ENCODE results near the gene C16orf54.
"Not testable (repeated sequence)": the region's sequence is repeated elsewhere in the genome, so short reads cannot be mapped to it uniquely, and the experiment has no call there.

Gene C16orf54

DNA sequence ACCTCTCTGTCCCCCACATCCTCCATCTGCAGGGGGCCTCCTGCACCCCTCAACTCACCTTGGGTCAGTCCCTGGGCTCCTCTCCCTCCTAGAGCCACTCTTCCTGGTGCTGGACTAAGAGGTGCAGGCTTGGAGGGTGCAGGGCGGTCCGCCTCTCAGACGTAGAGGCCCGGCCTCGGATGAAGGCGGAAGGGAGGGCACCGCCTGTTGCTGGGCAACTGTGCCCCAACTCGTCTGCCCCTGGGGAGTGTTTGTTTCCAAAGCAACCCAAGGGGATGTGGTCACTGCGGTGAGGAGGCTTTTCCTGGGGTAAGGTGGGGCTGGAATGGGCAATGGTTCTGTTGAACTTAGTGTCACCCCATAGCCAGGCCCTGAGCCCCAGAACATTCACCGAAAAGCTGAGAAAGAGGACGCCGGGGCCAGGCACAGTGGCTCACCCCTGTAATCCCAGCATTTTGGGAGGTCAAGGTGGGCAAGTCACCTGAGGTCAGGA lies at the start of gene C16orf54:
TSS of gene C16orf54 (minus strand) at position 138 of the 493 bp plus-strand sequence. CDS start 1,039 bp downstream, outside the sequence.
- no peak for DNase-seq (ENCODE audit: low spot score)

DNA sequence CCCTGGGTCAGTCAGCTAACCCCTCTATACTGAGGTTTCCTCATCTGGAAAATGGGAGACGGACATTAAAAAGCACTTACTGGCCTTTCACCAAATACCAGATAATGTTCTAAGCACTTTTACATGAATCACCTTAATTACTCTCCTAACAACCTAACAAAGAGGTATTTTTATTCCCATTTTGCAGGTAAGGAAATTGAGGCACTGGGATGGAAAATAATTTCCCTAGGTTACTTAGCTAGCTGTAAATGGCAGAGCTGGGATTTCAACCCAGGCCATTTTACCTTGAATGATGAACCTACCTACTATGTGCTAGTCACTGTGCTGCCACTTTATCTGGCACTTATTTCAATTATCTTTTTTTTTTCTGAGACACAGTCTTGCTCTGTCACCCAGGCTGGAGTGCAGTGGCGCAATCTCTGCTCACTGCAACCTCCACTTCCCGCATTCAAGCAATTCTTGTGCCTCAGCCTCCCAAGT lies 48.5 kb upstream of the C16orf54 start:
- DNase-seq (ENCODE audit: low spot score) = no peak

DNA sequence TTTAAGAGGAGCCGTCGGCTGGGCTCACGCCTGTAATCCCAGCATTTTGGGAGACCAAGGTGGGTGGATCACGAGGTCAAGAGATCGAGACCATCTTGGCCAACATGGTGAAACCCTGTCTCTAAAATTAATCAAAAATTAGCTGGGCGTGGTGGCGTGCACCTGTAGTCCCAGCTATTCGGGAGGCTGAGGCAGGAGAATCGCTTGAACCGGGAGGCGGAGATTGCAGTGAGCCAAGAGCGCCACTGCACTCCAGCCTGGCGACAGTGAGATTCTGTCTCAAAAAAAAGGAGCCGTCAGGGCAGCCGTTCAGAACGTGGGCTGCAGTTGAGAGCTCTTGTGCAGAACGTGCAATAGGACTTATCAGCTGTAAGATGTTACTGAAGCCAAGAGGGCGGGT lies 47.4 kb upstream of the C16orf54 start:
- not testable (repeated sequence) for DNase-seq (ENCODE audit: low spot score)

DNA sequence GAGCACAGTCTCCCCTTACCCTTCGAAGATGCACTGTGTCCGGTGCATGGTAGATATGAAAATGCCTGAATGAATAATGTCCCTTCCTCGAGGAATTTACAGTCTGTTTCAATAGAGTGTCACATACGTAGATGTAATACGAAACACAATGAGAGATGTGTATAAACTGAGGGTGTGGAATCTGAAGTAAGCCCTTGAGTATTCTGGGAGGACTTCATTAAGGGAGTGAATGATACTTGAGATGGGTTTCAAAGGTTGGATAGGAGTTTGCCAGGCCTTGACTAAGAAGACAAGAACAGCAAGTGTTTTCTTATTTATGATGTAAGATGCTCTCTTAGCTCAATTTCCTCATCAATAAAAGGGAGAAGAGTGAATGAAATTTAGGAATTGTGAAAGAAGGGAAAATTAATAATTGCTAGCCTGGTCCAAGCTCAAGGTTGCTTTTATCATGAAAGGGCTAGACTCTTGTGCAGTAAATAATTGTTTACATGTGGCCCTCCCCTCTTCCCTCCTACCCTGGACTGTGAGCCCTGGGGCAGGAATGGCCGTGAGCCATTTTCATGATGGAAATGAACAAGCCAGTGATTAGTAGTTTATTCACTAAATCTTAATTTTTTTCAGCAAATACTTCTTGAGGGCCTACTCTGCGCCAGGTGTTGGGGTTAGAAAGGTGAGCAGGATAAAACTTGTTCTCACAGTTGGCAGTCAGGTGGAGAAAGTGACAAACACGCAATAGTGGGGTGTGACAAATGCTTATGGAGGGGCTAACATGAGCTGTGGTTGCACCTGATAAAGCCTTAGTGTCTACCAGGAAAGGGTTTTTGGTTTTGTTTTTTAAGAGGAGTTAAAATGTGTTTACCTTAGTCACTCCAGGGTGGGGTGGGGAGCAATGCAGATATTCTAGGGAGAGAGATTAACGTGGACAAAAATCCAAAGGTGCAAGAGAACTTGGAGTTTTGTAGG lies 46.3 kb upstream of the C16orf54 start:
- no peak for DNase-seq (ENCODE audit: low spot score)

- DNase-seq (ENCODE audit: low spot score) = no peak
Observed at GRCh38 chr16:29790949-29791844, 45.4 kb upstream of the C16orf54 start.

GRCh38 chr16:29790183-29790948 lies 44.6 kb upstream of the C16orf54 start, which contains the start of gene KIF22:
Gene KIF22 (plus strand): TSS chr16:29790751. CDS start chr16:29790760, 9 bp downstream.
- DNase-seq (ENCODE audit: low spot score) = peak; percentile 100

- no peak for DNase-seq (ENCODE audit: low spot score)
Observed at GRCh38 chr16:29789775-29790182, 44.0 kb upstream of the C16orf54 start.

DNA sequence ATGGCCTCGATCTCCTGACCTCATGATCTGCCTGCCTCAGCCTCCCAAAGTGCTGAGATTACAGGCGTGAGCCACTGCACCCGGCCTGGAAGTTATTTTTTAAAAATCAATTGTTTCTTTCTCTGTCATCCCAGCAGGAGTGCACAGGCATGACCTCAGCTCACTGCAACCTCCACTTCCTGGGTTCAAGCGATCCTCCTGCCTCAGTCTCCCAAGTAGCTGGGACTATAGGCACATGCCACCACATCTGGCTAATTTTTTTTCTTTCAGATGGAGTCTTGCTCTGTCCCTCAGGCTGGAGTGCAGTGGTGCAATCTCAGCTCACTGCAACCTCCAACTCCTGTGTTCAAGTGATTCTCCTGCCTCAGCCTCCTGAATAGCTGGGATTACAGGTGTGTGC lies 41.4 kb upstream of the C16orf54 start:
- DNase-seq (ENCODE audit: low spot score) = not testable (repeated sequence)

- DNase-seq (ENCODE audit: low spot score) = peak; percentile 82
Observed at GRCh38 chr16:29784901-29785500, 39.2 kb upstream of the C16orf54 start.

GRCh38 chr16:29784157-29784556 lies 38.4 kb upstream of the C16orf54 start:
- no peak for DNase-seq (ENCODE audit: low spot score)

- DNase-seq (ENCODE audit: low spot score) = not testable (repeated sequence)
Observed at GRCh38 chr16:29783094-29783953, 37.5 kb upstream of the C16orf54 start.

- DNase-seq (ENCODE audit: low spot score) = no peak
Observed at GRCh38 chr16:29779474-29779873, 33.7 kb upstream of the C16orf54 start.

DNA sequence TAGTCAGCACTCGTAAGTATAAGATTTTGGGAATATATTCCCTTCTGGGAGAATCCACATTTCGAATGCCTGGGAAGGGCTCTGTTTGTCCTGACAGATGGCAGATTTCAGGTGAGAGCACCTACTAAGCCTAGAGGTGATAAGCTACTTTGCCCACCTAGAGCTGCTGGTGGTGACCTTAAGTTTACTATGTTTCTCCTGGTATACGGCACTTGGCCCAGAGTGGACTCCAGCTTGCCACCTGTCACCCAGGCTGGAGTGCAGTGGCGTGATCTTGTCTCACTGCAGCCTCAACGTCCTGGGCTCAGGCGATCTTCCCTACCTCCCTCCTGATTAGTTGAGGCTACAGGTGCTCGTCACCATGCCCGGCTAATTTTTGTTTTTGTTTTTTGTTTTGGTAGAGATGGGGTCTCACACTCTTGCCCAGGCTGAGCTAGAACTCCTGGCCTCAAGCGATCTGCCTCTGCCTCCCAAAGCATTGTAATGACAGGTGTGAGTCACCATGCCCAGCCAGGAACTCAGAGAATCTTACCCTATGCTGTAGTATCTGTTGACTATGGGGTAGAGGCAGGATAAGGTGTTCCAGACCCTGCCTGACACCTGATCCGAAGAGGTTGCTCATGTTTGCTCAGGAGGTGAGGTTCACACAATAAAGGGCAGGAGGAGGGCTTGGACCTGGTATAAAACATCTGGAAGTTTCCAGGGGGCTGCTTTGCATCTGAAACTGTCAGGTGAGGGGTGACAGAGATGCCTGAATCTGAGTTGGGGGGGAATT lies 32.0 kb upstream of the C16orf54 start, which contains the start of gene ZG16:
TSS of gene ZG16 (plus strand) at position 681 of the 775 bp plus-strand sequence. CDS start 1,011 bp downstream, outside the sequence.
- DNase-seq (ENCODE audit: low spot score) = no peak

DNA sequence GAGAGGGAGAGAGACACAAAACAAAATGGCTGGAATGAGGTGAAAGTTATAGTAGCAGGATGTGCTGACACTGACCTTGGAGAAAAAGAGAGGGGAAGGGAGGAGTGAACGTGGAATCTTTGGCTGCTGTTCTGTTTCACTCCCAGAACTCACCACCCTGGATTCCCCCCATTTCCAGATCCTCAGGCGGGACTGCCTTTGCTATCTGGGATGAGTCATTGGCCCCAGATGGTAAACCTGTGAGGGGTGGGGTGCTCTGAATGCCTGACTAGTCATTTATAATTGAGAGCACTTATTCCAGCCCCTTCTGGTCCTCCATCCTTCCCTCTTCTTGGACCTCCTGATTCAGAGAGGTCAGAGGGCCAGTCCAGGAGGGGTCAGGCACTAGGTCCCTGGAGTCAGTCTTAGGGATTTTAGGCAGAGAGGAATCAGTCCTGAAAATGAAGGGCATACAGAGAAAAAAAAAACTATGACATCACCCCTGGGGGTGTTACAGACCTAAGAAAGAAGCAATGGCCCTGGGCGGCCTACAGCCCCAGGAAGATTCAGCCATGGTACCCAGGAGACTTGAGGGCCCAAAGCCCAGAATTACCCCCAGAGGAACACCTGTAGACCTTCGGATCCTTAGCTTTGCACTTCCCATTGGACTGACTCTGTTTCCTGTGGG lies 30.1 kb upstream of the C16orf54 start:
- DNase-seq (ENCODE audit: low spot score) = peak; percentile 38

DNA sequence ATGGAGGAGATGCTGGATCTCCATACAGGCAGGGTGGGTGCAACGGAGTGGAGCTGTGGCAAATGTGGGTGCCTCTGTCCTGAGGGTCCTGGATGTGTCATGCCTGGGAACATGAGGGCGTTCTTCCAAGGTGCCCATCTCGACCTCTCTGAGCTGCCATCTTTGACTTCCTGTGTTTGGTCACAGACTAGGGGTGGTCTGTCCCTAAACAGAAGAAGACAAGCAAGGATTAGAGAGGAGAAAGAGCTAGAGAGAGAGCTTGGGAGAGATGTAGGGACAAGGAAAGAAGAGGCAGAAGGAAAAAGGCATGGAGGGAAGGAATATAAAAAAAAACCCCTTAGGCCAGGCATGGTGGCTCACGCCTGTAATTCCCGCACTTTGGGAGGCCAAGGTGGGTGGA lies 28.9 kb upstream of the C16orf54 start:
- no peak for DNase-seq (ENCODE audit: low spot score)

DNA sequence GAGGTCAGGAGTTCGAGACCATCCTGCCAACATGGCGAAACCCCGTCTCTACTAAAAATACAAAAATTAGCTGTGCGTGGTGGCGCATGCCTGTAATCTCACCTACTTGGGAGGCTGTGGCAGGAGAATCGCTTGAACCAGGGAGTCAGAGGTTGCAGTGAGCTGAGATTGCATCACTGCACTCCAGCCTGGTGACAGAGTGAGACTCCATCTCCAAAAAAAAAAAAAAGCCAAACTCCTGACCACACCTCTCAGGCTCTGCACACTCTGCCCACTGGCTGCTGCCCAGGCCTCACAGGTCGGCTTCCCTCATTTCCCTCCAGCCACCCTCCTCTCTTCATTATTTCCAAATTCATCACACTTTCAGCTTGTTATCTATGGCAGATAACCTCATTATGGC lies 26.5 kb upstream of the C16orf54 start:
- not testable (repeated sequence) for DNase-seq (ENCODE audit: low spot score)

- no peak for DNase-seq (ENCODE audit: low spot score)
Observed at GRCh38 chr16:29770250-29770929, 24.6 kb upstream of the C16orf54 start.

DNA sequence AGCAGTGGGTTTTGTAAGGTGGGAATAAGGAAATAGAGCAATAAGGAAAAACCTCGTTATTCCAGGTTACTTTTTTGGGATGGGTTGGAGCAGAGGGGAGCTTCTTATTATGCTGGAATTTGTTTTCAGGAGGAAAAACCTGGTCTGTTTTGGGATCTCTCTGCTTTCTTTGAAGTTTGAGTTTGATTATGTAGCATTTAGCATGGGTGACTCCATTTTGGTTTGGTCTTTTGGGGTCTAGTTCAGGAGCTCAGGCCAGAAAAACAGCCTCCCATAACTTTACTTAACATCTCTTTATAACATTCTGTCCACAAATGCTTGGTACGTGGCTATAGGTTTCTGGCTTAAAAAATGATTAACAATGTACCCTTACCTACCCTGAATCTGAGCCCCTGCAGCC lies 23.7 kb upstream of the C16orf54 start:
- no peak for DNase-seq (ENCODE audit: low spot score)
